ENCODE measurements around the gene NCEH1.
"Not testable (repeated sequence)": the region's sequence is repeated elsewhere in the genome, so short reads cannot be mapped to it uniquely, and the experiment has no call there.

The NCEH1 gene

GRCh38 chr3:172707030-172707429, 3.8 kb downstream of the NCEH1 start:
- no peak for DNase-seq (ENCODE audit: low spot score)

- no peak for DNase-seq (ENCODE audit: low spot score)
Observed at GRCh38 chr3:172705170-172705569, 5.7 kb downstream of the NCEH1 start.

GRCh38 chr3:172704001-172704400, 6.9 kb downstream of the NCEH1 start:
- no peak for DNase-seq (ENCODE audit: low spot score)

GRCh38 chr3:172702731-172703130, 8.1 kb downstream of the NCEH1 start:
- DNase-seq (ENCODE audit: low spot score), result not testable (repeated sequence)

GRCh38 chr3:172702256-172702655, 8.6 kb downstream of the NCEH1 start:
- DNase-seq (ENCODE audit: low spot score), result no peak

- DNase-seq (ENCODE audit: low spot score), result no peak
Observed at GRCh38 chr3:172701751-172702150, 9.1 kb downstream of the NCEH1 start.

- DNase-seq (ENCODE audit: low spot score), result no peak
Observed at GRCh38 chr3:172700936-172701455, 9.9 kb downstream of the NCEH1 start.

- DNase-seq (ENCODE audit: low spot score), result no peak
Observed at GRCh38 chr3:172700256-172700655, 10.6 kb downstream of the NCEH1 start.

GRCh38 chr3:172699031-172699430, 11.8 kb downstream of the NCEH1 start:
- DNase-seq (ENCODE audit: low spot score), result no peak

- no peak for DNase-seq (ENCODE audit: low spot score)
Observed at GRCh38 chr3:172698631-172699030, 12.2 kb downstream of the NCEH1 start.

GRCh38 chr3:172697558-172697957, 13.3 kb downstream of the NCEH1 start:
- DNase-seq (ENCODE audit: low spot score), result no peak

- DNase-seq (ENCODE audit: low spot score), result no peak
Observed at GRCh38 chr3:172696357-172696756, 14.5 kb downstream of the NCEH1 start.

- no peak for DNase-seq (ENCODE audit: low spot score)
Observed at GRCh38 chr3:172694573-172695246, 16.2 kb downstream of the NCEH1 start.

- DNase-seq (ENCODE audit: low spot score), result no peak
Observed at GRCh38 chr3:172692751-172693338, 18.0 kb downstream of the NCEH1 start.

- DNase-seq (ENCODE audit: low spot score), result no peak
Observed at GRCh38 chr3:172690936-172691335, 19.9 kb downstream of the NCEH1 start.

GRCh38 chr3:172688588-172688987, 22.3 kb downstream of the NCEH1 start:
- DNase-seq (ENCODE audit: low spot score), result no peak

- no peak for DNase-seq (ENCODE audit: low spot score)
Observed at GRCh38 chr3:172687501-172687900, 23.4 kb downstream of the NCEH1 start.

GRCh38 chr3:172685331-172686214, 25.3 kb downstream of the NCEH1 start:
- peak; percentile 24 for DNase-seq (ENCODE audit: low spot score)

GRCh38 chr3:172680684-172681083, 30.2 kb downstream of the NCEH1 start:
- DNase-seq (ENCODE audit: low spot score), result no peak

- no peak for DNase-seq (ENCODE audit: low spot score)
Observed at GRCh38 chr3:172679599-172679998, 31.3 kb downstream of the NCEH1 start.

- no peak for DNase-seq (ENCODE audit: low spot score)
Observed at GRCh38 chr3:172678068-172678467, 32.8 kb downstream of the NCEH1 start.

GRCh38 chr3:172676196-172676922, 34.5 kb downstream of the NCEH1 start:
- DNase-seq (ENCODE audit: low spot score), result no peak
